IPS-15b (cell line): ENCODE measurements around the gene MMP27.

Source experiments
- H3K27me3 ChIP-seq: one replicate; pipeline ENCODE4 v1.6.1; 2013; ENCODE audit warnings: low read length; ENCODE audit not compliant: control insufficient read depth, insufficient read depth
- H3K36me3 ChIP-seq: one replicate; pipeline ENCODE4 v1.6.1; 2013; ENCODE audit warnings: low read length; ENCODE audit not compliant: control insufficient read depth, insufficient read depth
- H3K4me1 ChIP-seq: one replicate; pipeline ENCODE4 v1.6.1; 2013; ENCODE audit warnings: mild to moderate bottlenecking, low read length; ENCODE audit not compliant: control insufficient read depth, insufficient read depth
- H3K4me3 ChIP-seq: one replicate; pipeline ENCODE4 v1.5.1; 2013; ENCODE audit warnings: low read depth, low read length
- H3K9ac ChIP-seq: one replicate; pipeline ENCODE4 v1.6.1; 2013; ENCODE audit warnings: low read depth, mild to moderate bottlenecking, low read length
- H3K9me3 ChIP-seq: one replicate; pipeline ENCODE4 v1.6.1; 2013; ENCODE audit warnings: mild to moderate bottlenecking, low read length; ENCODE audit not compliant: control insufficient read depth, insufficient read depth

Gene MMP27

DNA sequence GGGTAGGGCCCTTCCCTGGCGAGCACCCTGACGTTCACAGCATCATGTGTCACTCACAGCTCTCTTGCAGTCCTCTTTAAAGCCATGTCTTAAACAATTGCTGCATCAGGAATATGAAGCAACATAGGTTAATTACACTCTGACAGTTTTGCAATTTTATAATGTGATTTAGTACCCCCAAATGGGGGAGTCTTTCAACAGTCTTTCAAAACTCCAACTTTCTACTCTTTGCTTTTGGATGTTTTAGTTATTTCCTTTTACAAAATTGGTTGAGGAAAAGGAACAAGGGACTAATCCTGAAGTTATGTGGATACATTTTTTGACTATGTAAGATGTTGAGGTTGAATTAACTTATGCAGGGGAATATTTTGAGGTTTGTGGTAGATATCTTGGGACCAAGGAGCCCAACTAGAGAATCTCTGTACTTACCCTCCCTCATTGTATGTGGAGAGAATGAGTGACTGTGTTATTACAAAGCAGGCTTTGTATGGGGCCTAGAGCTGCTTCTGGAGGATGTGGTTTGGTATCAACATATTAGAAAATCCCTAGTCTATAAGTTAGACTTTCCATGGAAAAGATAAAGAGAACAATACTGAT lies 19.4 kb upstream of the MMP27 start, which contains the start of gene MMP8:
TSS of gene MMP8 (minus strand) at position 51 of the 597 bp plus-strand sequence. CDS start 99 bp downstream, outside the sequence.
- H3K4me3 ChIP-seq, result no peak within 1 kb of the TSS
- H3K9me3 ChIP-seq, result no peaks in the 10 kb centered on the region
- H3K36me3 ChIP-seq, result no peaks in the 10 kb centered on the region
- no peak within 1 kb of the TSS for H3K9ac ChIP-seq
- no peaks in the 10 kb centered on the region for H3K27me3 ChIP-seq
- no peaks in the 10 kb centered on the region for H3K4me1 ChIP-seq

- Histone ChIP-seq H3K4me3 (no peak overlapping the region), H3K36me3 (no peaks in the 10 kb centered on the region), H3K9ac (no peak overlapping the region), H3K4me1 (no peaks in the 10 kb centered on the region), H3K27me3 (no peaks in the 10 kb centered on the region), H3K9me3 (no peaks in the 10 kb centered on the region)
Measured at GRCh38 chr11:102722821-102723220, 17.3 kb upstream of the MMP27 start.

- H3K9me3 ChIP-seq, result no peaks in the 10 kb centered on the region
- no peaks in the 10 kb centered on the region for H3K27me3 ChIP-seq
- H3K4me1 ChIP-seq, result no peaks in the 10 kb centered on the region
- H3K4me3 ChIP-seq, result no peak overlapping the region
- no peak overlapping the region for H3K9ac ChIP-seq
- H3K36me3 ChIP-seq, result no peaks in the 10 kb centered on the region
Measured at GRCh38 chr11:102719620-102720277, 14.2 kb upstream of the MMP27 start.

DNA sequence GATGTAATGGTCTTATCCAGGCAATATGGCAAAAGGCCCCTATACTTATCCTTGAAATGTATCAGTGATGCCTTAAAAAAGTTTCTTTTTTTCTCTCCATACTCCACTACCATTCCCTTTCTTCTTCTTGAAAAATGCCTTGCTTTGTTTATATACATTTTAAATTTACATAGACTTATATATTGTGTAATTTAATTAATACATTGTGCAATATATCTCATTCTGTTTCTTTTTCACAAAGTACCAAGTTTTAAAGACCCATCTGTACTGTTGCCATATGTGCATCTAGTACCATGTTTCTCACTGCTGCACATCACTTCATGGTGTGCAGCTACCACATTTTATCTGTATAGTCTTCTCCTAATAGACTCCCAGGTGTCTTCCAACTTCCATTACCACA lies 11.7 kb upstream of the MMP27 start:
- H3K27me3 ChIP-seq, result no peaks in the 10 kb centered on the region
- no peaks in the 10 kb centered on the region for H3K4me1 ChIP-seq
- H3K9me3 ChIP-seq, result no peaks in the 10 kb centered on the region
- H3K36me3 ChIP-seq, result no peaks in the 10 kb centered on the region
- no peak overlapping the region for H3K9ac ChIP-seq
- H3K4me3 ChIP-seq, result no peak overlapping the region

- H3K9me3 ChIP-seq, result no peaks in the 10 kb centered on the region
- no peak overlapping the region for H3K9ac ChIP-seq
- no peaks in the 10 kb centered on the region for H3K4me1 ChIP-seq
- H3K36me3 ChIP-seq, result no peaks in the 10 kb centered on the region
- H3K4me3 ChIP-seq, result no peak overlapping the region
- H3K27me3 ChIP-seq, result no peaks in the 10 kb centered on the region
Measured at GRCh38 chr11:102716527-102716926, 11.0 kb upstream of the MMP27 start.

DNA sequence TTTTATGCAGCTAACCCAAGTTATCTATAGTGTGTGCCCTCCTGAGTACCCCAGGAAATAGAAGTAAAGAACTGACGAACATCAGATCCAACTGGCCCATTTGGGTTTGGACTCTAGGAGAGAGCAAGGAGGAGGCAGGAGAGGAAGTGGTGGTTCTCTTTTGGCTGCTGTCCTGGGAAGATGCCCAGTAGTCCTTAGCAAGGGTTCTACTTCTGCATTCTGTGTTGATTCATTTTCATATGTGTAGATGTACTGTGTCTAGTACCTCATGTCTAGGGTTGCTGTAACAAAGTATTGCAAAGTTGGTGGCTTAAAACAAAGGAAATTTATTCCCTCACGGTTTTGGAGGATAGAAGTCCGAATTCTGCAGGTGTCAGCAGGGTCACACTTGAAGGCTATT lies 6.6 kb upstream of the MMP27 start:
- H3K9me3 ChIP-seq, result no peaks in the 10 kb centered on the region
- H3K4me1 ChIP-seq, result no peaks in the 10 kb centered on the region
- no peaks in the 10 kb centered on the region for H3K36me3 ChIP-seq
- no peak overlapping the region for H3K9ac ChIP-seq
- no peak overlapping the region for H3K4me3 ChIP-seq
- no peaks in the 10 kb centered on the region for H3K27me3 ChIP-seq

DNA sequence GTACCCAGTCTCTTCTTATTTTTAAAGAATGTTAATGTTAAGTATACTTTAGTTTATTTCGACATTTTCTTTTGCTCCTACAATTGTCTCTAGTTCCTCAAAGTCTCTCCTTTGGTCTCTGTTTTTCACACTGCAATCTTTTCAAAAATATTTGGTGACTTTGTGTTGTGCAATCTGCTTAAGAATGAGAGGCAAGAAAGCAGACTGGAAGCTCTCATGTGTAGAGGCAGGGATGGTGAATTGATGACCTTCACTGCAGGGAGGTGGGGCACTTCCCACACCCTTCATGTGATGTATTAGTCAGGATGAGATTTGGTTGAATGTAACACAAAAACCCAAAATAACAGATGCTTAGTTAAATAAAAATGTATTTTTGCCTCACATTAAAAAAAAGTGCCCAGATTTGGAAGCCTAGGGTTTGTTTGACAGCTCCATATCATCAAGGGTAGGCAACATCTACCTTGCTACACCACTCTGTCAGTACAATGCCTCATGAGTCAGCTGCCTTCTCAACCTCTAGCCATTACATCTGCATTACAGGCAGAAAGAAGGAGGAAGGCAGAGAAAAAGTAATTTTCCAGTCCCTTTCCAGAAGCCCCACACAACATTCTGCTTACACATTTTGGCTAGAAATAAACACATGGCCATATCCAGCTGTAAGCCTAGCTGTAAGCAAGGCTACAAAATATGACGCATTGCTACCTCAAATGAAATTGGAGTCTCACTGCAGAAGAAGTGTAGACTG lies 3.8 kb upstream of the MMP27 start:
- no peaks in the 10 kb centered on the region for H3K4me1 ChIP-seq
- no peaks in the 10 kb centered on the region for H3K36me3 ChIP-seq
- H3K4me3 ChIP-seq, result no peak overlapping the region
- no peak overlapping the region for H3K9ac ChIP-seq
- no peaks in the 10 kb centered on the region for H3K27me3 ChIP-seq
- no peaks in the 10 kb centered on the region for H3K9me3 ChIP-seq

DNA sequence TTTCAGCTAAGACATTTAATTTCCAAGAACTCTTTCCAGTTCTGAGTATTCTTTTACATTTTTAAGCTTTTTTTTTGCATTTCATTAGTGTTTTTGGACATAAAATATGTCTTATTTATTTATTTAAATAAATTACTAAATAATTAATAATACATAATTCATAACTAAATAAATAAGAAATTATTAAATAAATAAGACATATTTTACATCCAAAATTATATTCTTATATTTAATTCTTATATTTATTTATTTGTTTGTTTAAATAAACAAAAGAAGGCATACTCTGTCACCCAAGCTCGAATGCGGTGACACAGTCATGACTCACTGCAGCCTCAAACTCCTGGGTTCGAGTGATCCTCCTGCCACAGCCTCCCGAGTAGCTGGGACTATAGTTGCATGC lies 3.1 kb upstream of the MMP27 start:
- Histone ChIP-seq H3K4me3 (no peak overlapping the region), H3K9ac (no peak overlapping the region), H3K36me3 (no peaks in the 10 kb centered on the region), H3K9me3 (no peaks in the 10 kb centered on the region), H3K4me1 (no peaks in the 10 kb centered on the region), H3K27me3 (no peaks in the 10 kb centered on the region)

GRCh38 chr11:102704841-102705240 lies 728 bp downstream of the MMP27 start:
- Histone ChIP-seq H3K4me1 (no peaks in the 10 kb centered on the region), H3K36me3 (no peaks in the 10 kb centered on the region), H3K9ac (no peak overlapping the region), H3K9me3 (no peaks in the 10 kb centered on the region), H3K4me3 (no peak overlapping the region), H3K27me3 (no peaks in the 10 kb centered on the region)

DNA sequence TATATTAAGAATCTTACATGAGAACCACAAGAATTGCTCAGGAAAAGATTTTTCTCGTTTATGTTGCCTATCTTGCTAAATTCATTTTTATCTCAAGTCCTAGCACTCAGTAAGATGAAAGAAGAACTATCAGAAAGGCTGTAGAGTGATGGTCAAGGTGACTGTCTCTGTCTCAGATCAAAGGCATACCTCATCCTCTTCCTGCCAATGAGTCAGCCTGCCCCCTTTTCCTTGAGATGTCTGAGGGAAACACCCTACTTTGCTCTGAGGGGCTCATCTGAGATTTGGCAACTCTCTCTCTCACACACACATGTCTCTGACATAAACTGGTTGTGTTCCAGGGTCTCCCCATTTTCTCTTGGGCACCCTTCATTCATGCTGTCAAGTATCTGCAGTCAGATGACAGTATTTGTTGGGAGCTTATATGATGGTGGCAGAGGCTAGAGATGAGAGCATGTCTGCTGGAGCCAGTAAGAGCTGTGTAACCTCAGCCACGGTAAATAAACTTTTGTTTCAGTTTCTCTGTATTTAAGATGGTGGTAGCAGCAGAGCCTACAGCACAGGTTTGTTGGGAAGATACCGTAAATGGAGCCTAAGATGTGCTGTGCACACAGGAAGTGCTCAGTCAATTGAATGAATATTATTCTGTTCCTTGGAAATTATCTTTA lies 1.6 kb downstream of the MMP27 start:
- Histone ChIP-seq H3K4me1 (no peaks in the 10 kb centered on the region), H3K27me3 (no peaks in the 10 kb centered on the region), H3K9ac (no peak overlapping the region), H3K36me3 (no peaks in the 10 kb centered on the region), H3K4me3 (no peak overlapping the region), H3K9me3 (no peaks in the 10 kb centered on the region)

DNA sequence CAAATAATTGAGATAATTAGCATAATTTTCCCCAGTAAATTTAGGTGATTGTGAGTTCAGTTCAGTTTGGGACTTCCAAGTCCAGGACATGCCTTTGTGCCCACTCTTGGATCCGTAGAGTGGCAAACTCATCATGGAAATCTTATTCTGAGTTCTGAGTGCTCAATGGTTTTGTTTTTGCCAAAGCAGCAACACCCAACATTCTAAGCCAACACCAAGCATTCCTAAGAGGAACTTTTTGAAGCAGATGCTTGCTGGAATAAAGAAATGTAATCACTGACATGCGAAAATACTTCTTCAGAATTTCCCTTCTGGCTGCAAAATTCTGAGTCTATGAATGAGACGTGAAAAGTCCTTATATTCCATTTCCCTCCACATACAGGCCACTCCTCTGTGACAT lies 10.4 kb downstream of the MMP27 start:
- Histone ChIP-seq H3K27me3 (no peaks in the 10 kb centered on the region), H3K9ac (no peak overlapping the region), H3K36me3 (no peaks in the 10 kb centered on the region), H3K4me1 (no peaks in the 10 kb centered on the region), H3K4me3 (no peak overlapping the region), H3K9me3 (no peaks in the 10 kb centered on the region)
